EL (cell line): ENCODE measurements around the gene MSH4.
A peak's percentile ranks its signal among the peaks of the same experiment; 100 is the strongest.
"Not testable (repeated sequence)": the region's sequence is repeated elsewhere in the genome, so short reads cannot be mapped to it uniquely, and the experiment has no call there.

Experiments
- DNase-seq: peaks from one replicate; pipeline ENCODE4 v3.0.0-alpha.2; 2016

The MSH4 gene

DNA sequence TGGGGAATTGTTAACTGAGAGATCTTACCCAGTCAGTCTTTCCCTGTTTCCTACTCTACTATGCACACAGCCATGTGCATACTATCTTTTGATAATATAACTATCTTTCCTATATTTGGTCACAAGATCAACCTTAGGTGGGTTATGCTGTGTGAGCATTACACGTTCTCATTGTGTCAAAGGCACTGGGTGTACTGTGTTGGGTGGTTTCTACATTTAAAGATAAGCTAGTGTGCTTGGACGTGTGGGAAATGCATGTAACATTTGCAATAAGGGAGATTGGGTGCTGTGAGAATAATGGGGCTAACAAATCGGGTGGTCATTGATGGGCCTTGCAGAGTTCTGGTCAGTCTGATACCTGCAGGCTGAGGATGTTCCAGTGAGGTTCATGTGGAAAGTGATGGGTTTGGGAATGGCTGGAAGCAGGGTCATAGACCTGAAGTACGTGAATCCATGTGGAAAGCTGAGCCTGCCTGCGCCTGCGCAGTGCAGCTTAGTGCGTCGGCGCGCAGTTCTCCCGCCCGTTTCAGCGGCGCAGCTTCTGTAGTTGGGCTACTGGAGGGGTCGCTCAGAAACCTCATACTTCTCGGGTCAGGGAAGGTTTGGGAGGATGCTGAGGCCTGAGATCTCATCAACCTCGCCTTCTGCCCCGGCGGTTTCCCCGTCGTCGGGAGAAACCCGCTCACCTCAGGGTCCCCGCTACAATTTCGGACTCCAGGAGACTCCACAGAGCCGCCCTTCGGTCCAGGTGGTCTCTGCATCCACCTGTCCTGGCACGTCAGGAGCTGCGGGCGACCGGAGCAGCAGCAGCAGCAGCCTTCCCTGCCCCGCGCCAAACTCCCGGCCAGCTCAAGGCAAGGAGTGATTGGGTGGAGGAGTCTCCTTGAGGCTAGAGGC lies at the start of gene MSH4:
MSH4 (plus strand) TSS at position 507 of the 897 bp plus-strand sequence; CDS start at position 611, 104 bp downstream.
- no peak for DNase-seq

DNA sequence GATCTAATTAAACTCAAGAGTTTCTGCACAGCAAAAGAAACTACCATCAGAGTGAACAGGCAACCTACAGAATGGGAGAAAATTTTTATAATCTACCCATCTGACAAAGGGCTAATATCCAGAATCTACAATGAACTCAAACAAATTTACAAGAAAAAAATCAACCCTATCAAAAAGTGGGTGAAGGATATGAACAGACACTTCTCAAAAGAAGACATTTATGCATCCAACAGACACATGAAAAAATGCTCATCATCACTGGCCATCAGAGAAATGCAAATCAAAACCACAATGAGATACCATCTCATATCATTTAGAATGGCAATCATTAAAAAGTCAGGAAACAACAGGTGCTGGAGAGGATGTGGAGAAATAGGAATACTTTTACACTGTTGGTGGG lies 39.5 kb upstream of the MSH4 start:
- DNase-seq: not testable (repeated sequence)

GRCh38 chr1:75758543-75758942 lies 38.1 kb upstream of the MSH4 start:
- DNase-seq: not testable (repeated sequence)

- no peak for DNase-seq
Measured at GRCh38 chr1:75764057-75764655, 32.5 kb upstream of the MSH4 start.

DNA sequence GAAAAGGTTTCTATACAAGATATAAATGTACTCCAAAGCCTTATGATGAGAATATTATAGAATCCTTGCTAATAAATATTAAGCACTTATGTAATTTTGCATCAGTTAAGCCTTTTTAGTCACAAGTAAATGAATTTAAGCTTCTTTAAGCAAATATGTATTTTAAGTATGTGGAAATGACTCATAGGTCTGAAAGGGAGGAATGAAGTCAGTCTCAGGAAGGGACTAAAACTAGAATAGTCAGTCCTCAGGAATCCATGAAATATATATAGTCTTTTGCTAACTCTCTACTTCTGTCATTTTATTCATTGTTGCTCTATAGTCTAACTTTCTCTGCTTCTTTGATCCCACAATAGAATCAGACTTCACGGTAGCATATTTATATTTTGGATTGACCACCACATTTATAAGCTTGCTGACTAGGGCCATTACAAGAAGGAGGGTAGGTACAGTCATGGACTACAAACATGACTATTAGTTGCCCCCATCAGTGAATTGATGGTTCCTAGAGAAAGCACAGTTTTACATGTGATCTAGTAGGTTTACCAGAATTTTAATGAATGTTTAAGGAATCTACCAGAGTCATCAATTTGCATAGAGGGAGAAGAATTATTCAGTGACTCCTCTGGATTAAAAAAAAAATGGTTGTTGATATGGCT lies 30.9 kb upstream of the MSH4 start:
- DNase-seq: peak; percentile 85

DNA sequence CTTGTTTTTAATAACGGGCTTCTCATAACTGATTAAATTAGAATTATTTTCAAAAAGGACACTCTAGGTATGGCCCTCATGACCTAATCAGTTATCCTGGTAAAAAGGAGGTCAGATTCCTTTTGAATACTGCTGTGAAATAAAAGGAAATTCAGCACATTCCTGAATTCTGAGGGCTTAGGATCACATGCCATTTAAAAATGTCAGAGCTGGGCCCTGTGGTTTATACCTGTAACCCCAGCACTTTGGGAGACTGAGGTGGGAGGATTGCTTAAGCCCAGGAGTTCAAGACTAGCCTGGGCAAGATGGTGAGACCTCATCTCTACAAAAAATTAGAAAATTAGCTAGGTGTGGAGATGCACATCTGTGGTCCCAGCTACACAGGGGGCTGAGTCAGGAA lies 28.7 kb upstream of the MSH4 start:
- peak; percentile 43 for DNase-seq

- DNase-seq: no peak
Measured at GRCh38 chr1:75770761-75771160, 25.9 kb upstream of the MSH4 start.

DNA sequence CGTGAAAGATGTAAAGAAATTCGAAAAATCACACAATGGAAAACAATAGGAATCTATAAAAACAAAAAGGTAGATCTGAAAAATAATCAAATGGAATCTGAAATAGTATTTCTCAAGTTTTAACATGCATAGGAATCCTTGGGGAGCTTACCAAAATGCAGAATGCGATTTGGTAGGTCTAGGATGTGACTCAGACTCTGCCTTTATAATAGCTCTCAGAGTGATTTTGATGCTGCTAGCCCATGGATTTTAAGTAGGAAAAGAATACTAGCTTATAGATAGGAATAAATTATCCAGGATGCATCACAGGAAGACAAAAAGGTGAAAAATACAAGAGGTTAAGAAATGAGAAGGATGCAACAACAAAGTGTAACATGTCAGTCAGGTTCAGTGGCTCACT lies 24.7 kb upstream of the MSH4 start:
- no peak for DNase-seq

DNA sequence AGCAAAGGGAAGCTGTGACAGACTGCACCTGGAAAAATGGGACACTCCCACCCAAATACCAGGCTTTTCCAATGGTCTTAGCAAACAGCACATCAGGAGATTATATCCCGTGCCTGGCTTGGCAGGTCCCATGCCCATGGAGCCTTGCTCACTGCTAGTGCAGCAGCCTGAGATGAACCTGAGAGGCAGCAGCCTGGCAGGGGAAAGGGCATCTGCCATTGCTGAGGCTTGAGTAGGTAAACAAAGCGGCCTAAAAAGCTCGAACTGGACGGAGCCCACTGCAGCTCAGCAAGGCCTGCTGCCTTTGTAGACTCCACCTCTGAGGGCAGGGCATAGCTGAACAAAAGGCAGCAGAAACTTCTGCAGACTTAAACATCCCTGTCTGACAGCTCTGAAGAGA lies 18.9 kb upstream of the MSH4 start:
- DNase-seq: not testable (repeated sequence)

- not testable (repeated sequence) for DNase-seq
Measured at GRCh38 chr1:75778694-75779093, 18.0 kb upstream of the MSH4 start.

- DNase-seq: not testable (repeated sequence)
Measured at GRCh38 chr1:75780183-75780582, 16.5 kb upstream of the MSH4 start.

DNA sequence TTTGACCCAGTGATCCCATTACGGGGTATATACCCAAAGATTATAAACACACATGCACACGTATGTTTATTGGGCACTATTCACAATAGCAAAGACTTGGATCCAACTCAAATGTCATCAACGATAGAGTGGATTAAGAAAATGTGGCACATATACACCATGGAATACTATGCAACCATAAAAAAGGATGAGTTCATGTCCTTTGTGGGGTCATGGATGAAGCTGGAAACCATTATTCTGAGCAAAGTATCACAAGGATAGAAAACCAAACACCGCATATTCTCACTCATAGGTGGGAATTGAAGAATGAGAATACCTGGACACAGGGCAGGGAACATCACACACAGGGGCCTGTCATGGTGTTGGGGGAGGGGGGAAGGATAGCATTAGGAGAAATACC lies 12.8 kb upstream of the MSH4 start:
- not testable (repeated sequence) for DNase-seq

- DNase-seq: no peak
Measured at GRCh38 chr1:75785320-75785982, 11.2 kb upstream of the MSH4 start.

DNA sequence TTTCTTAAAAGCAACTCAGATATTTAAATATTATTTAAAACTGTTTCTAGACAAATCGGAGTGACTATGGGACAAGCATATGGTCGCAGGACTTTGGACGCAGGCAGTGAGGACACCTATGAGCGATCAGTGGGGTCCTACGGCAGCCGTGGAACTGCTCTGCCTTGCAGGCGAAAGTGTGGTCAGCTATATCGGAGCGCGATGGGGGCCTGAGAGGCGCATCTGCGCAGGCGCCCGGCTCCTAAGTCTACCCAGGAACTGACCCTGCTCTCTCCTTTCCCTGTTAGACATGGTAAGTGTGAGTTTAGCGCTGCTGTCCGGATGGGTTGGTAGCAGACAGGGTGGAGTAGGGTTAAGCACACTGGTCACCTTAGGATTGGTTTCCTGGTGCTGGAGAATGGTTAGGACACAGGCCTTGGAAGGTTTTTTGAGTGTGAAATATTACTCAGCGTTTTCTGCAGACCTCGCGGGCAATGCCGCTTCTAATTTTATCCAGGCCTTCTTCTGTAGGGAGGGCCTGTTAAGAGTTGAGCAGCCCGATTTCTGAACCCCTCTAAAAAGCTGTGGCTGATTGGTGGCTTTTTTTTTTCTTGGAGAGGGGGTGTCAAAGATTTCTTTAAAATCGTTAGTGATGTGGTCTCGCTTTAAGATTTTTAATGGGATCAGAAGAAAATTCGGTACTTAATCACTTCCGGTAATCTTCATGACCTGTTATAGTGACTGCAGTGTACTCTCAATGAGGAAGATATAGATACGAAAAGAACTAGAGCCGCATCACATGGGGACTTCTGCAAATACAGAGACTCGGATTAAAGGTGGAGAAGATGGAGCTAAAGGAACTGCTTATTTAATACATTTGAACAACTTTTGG lies 10.5 kb upstream of the MSH4 start, which contains the start of gene RABGGTB:
RABGGTB (plus strand) TSS at position 274 of the 871 bp plus-strand sequence; CDS start at position 290, 16 bp downstream.
- peak; percentile 95 for DNase-seq

- no peak for DNase-seq
Measured at GRCh38 chr1:75786901-75787493, 9.7 kb upstream of the MSH4 start.

GRCh38 chr1:75787524-75787923 lies 9.2 kb upstream of the MSH4 start:
- no peak for DNase-seq

GRCh38 chr1:75789988-75790387 lies 6.7 kb upstream of the MSH4 start:
- no peak for DNase-seq

DNA sequence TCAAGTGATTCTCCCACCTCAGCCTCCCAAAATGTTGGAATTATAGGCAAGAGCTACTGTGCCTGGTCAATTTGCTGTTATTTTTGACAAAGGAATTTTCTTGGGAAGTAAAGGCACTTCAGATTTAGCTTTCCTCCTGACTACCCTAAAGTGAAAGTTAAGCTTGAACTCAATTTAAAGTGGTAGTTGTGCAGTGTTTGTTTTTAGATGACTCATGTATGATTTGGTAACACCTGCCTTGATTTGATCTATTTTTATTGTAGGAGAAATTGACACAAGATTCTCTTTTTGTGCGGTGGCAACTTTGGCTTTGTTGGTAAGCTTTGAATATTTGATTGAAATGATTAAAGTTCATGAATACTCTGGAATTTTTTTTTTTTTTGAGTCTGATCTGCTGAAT lies 5.7 kb upstream of the MSH4 start:
- no peak for DNase-seq

DNA sequence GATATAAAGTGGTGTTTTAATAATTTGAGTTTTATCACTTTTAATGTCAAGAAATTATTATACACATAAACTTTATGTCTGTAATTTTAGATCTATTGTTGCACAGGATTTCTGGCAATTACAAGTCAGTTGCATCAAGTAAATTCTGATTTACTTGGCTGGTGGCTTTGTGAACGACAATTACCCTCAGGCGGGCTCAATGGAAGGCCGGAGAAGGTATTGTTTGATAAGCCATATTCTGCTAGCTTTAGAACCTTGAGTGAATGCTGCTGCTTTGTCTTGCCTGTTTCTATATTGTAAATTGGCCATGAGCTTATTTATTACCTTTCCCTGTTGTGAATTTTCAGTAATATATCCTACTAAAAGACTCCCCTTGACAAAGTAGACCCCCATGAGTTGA lies 4.6 kb upstream of the MSH4 start:
- no peak for DNase-seq

DNA sequence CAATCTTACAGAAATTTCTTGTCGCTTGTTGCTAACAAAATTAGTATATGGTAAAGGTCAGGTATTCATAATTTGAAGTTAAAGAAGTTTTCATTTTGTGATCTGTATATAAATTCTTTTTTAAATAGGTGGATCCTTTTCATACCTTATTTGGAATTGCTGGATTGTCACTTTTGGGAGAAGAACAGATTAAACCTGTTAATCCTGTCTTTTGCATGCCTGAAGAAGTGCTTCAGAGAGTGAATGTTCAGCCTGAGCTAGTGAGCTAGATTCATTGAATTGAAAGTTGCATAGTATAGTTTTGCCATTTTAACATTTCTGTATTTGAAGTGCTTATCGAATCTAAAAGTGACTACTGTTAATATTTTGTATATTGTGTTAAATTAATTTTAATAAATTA lies 2.3 kb upstream of the MSH4 start:
- no peak for DNase-seq

DNA sequence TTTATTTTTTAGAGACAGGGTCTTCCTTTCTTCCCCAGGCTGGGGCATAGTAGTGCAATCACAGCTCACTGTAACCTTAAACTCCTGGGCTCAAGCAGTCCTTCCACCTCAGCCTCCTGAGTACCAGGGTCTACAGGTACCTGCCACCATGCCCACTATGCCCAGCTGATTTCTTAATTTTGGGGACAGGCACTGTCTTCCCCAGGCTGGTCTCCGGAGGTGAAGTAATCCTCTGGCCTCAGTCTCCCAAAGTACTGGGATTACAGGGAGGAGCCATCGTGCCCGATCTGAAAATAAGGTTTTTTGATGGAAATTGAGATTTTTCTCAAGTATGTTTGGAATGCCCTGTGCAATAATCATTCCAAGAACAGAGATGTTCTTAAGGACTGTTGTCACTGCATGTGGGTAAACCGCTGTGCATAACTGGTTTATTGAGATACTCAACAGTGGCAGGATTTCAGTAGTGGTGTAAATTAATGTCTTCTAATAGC lies 934 bp upstream of the MSH4 start:
- DNase-seq: no peak

DNA sequence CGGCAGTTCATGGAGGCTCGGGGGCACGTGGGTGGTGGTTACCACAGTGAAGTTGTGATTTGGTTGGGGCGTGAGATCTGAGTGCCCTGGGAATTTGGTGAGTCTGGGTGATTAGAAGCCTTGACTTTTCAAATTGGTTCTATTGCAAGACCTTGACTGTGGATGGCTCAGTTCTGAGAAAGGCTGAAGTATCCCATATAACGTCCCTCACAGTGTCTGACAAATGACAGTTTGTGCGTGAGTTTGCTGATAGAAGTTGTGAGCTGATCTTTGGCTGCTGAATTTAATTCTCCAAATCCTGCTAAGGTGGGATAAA lies 549 bp downstream of the MSH4 start:
- no peak for DNase-seq
